GM12878 (cell line): Measurements from ENCODE around the gene MBOAT2. TPM values are rescaled to one million over a fixed set of nuclear protein-coding genes. Genes with fewer than 3 reads are reported as not detected.

Experiments used
- ATAC-seq: fragments of 200-7000 bp; cut with Tn5 transposase; 3 replicates; pipeline ENCODE4 v1.9.1; 2020; ENCODE audit warnings: mild to moderate bottlenecking, moderate library complexity
- BruUV-seq: library from RNA; stranded (reverse); fragments of 400-500 nt; replicated peaks from 2 replicates; lab custom pipeline; 2021; lab: Mats Ljungman, UMichigan
- CTCF ChIA-PET: fragments of 300-600 bp; sonication (Branson Sonifier 250); formaldehyde crosslinking; extraction: SDS; loops from one replicate; lab custom pipeline; 2021; ENCODE audit warnings: inconsistent platforms; lab: Yijun Ruan, JAX
- POLR2A ChIA-PET: fragments of 350-600 bp; formaldehyde crosslinking; extraction: SDS; loops from one replicate; lab custom pipeline; 2021; ENCODE audit warnings: inconsistent platforms; lab: Charles Lee
- RAD21 ChIA-PET: fragments of 300-600 bp; sonication (Branson Sonifier 250); formaldehyde crosslinking; loops from one replicate; lab custom pipeline; 2023; ENCODE audit warnings: antibody characterized with exemption; ENCODE audit not compliant: unreplicated experiment; lab: Charles Lee
- SMC1A ChIA-PET: fragments of 300-600 bp; sonication (Branson Sonifier 250); formaldehyde crosslinking; loops from one replicate; lab custom pipeline; 2023; ENCODE audit not compliant: unreplicated experiment, uncharacterized antibody; lab: Charles Lee
- DNase-seq: peaks from one replicate; pipeline ENCODE4 v3.0.0-alpha.2; 2011; ENCODE audit warnings: low read depth, low spot score
- FAIRE-seq: peaks from 3 replicates; lab custom pipeline; 2011; peaks lifted over from hg19 to GRCh38; lab: Jason Lieb, UNC
- H2AFZ ChIP-seq: 2 replicates; pipeline ENCODE4 v1.6.0; 2011; ENCODE audit warnings: low read depth, low read length, control low read depth; ENCODE audit not compliant: control insufficient read depth
- H3K27ac ChIP-seq: 2 replicates; pipeline ENCODE4 v1.5.1; 2011; ENCODE audit warnings: control low read depth; ENCODE audit not compliant: control insufficient read depth, insufficient read depth
- H3K27me3 ChIP-seq, 2 experiments: replicated peaks in 1 of 2; 2 replicates each; pipeline versions ENCODE4 v1.6.0 to v1.6.1; 2011; ENCODE audit warnings: low read length in 1 of 2; ENCODE audit not compliant: control insufficient read depth in 2 of 2, insufficient read depth in 2 of 2
- H3K36me3 ChIP-seq, 2 experiments: 2 replicates each; pipeline ENCODE4 v1.5.1; 2011; ENCODE audit warnings: low read length in 1 of 2; ENCODE audit not compliant: control insufficient read depth in 2 of 2, insufficient read depth in 2 of 2
- H3K4me1 ChIP-seq: 2 replicates; pipeline ENCODE4 v1.6.1; 2011; ENCODE audit warnings: mild to moderate bottlenecking, low read length, moderate library complexity, mixed read lengths; ENCODE audit not compliant: control insufficient read depth, insufficient read depth
- H3K4me2 ChIP-seq: 2 replicates; pipeline ENCODE4 v1.6.0; 2011; ENCODE audit warnings: control low read depth; ENCODE audit not compliant: control insufficient read depth, insufficient read depth
- H3K4me3 ChIP-seq: fragments of 200-600 bp; sonication (generic); 2 replicates; pipeline ENCODE4 v1.5.1; 2016
- H3K79me2 ChIP-seq: 2 replicates; pipeline ENCODE4 v1.6.0; 2011; ENCODE audit warnings: low read length; ENCODE audit not compliant: control insufficient read depth, insufficient read depth
- H3K9ac ChIP-seq: 2 replicates; pipeline ENCODE4 v1.8.0; 2011; ENCODE audit warnings: low read length, control low read depth, mixed read lengths; ENCODE audit not compliant: control insufficient read depth, insufficient read depth
- H3K9me3 ChIP-seq: replicated peaks from 3 replicates; pipeline ENCODE4 v1.5.1; 2011; ENCODE audit warnings: mild to moderate bottlenecking, low read length; ENCODE audit not compliant: control insufficient read depth, insufficient read depth
- H4K20me1 ChIP-seq: 2 replicates; pipeline ENCODE4 v1.6.0; 2011; ENCODE audit not compliant: control insufficient read depth, insufficient read depth
- SUZ12 ChIP-seq: fragments of 200-600 bp; sonication (generic); IDR thresholded peaks from one replicate; pipeline ENCODE4 v1.6.1; 2018; ENCODE audit warnings: antibody characterized with exemption, mild to moderate bottlenecking; ENCODE audit not compliant: unreplicated experiment
- WGBS: methylation state at CpG from one replicate; pipeline ENCODE4 v1.1.6; 2016; ENCODE audit warnings: low lambda C conversion rate; ENCODE audit not compliant: insufficient replicate concordance, insufficient coverage; ENCODE audit errors: missing lambda C conversion rate; 5-methylcytosine and 5-hydroxymethylcytosine counted together
- in situ Hi-C: fragments of 300-500 bp; cut with MboI; formaldehyde crosslinking; loops from 9 replicates; pipeline ENCODE4 v1.14.3; 2018; ENCODE audit warnings: mixed read lengths
- intact Hi-C: fragments of 100-400 bp; cut with micrococcal nuclease; formaldehyde crosslinking; loops from one replicate; pipeline ENCODE4 v1.14.2; 2022; ENCODE audit not compliant: unreplicated experiment
- polyA plus RNA-seq, 11 experiments: library from polyadenylated mRNA; depleted of rRNA in 4 of 11; unstranded in 6 of 11; stranded (reverse) in 5 of 11; fragments of >200 nt; fragmentation: Nextera tagmentation in 4 of 11; fragmentation: Illumina TruSeq in 1 of 11; extraction: Ambion mirVana in 4 of 11; extraction: Trizol in 1 of 11; gene quantifications; 1 replicate in 1 of 11; 2 replicates in 10 of 11; pipeline versions ENCODE4 v1.2.1 to v1.2.3, GENCODE V29; 2011 to 2016; ENCODE audit warnings: inconsistent platforms in 2 of 11, missing spikeins in 2 of 11, low read depth in 1 of 11
- total RNA-seq, 4 experiments: library from RNA; depleted of rRNA in 3 of 4; stranded (reverse); fragments of >200 nt in 3 of 4; fragmentation: Illumina TruSeq in 1 of 4; extraction: Trizol in 1 of 4; gene quantifications; 2 replicates each; pipeline versions ENCODE4 v1.2.1 to v1.2.3, GENCODE V29; 2013 to 2021

The MBOAT2 gene
- total and polyA plus RNA-seq, 10 of the 15 experiments (the other 5 are each of a cell fraction or from before 2014, with no cell fraction given), result 0.08 to 40.6 (median 1.8) TPM

GRCh38 chr2:8805278-8806210 is 197.9 kb downstream of the MBOAT2 start:
- Histone ChIP-seq H3K4me3 (no peak overlapping the region), H3K27ac (no peak overlapping the region), H3K4me1 (peaks cover 5% of the 10 kb centered on the region; the same call in 1 of the 2 replicates), H4K20me1 (no peaks in the 10 kb centered on the region; the same call in 1 of the 2 replicates), H3K9me3 (peaks cover 5% of the 10 kb centered on the region; the same call in 2 of the 3 replicates), H3K36me3 (peaks cover 8 to 17% of the 10 kb centered on the region in 2 experiments; a peak in 3 of 4 replicates), H2AFZ (no peak overlapping the region), H3K4me2 (no peak overlapping the region), H3K9ac (no peak overlapping the region), H3K79me2 (no peaks in the 10 kb centered on the region), H3K27me3 (no peaks in the 10 kb centered on the region)
- ATAC-seq (no peak), FAIRE-seq (no peak), DNase-seq (no peak)
- intact Hi-C loops (no loop called here), in situ Hi-C loops (no loop called here)
- CTCF ChIA-PET, result interaction anchor here (1.6 to 2.6 kb wide), 2 partner anchors 12 to 1602 kb away, joined by 3 to 10 read pairs; no protein-coding TSS in a partner anchor
- 97% methylated on average over 6 of the region's 6 CpGs for WGBS
- TF ChIP-seq SUZ12, result no peak
- no TSS peak for BruUV-seq
- POLR2A ChIA-PET, result interaction anchor here (0.5 to 1.0 kb wide), 2 partner anchors 16 to 220 kb away, joined by 3 to 4 read pairs; no protein-coding TSS in a partner anchor
- SMC1A ChIA-PET, result interaction anchor here (0.6 to 1.6 kb wide), 3 partner anchors 10 to 70 kb away, joined by 3 to 6 read pairs (median 3); no protein-coding TSS in a partner anchor
- RAD21 ChIA-PET, result no interaction called here
